ENCODE data around the gene SAMD4B.
"Not testable (repeated sequence)": the region's sequence is repeated elsewhere in the genome, so short reads cannot be mapped to it uniquely, and the experiment has no call there.

SAMD4B gene

DNA sequence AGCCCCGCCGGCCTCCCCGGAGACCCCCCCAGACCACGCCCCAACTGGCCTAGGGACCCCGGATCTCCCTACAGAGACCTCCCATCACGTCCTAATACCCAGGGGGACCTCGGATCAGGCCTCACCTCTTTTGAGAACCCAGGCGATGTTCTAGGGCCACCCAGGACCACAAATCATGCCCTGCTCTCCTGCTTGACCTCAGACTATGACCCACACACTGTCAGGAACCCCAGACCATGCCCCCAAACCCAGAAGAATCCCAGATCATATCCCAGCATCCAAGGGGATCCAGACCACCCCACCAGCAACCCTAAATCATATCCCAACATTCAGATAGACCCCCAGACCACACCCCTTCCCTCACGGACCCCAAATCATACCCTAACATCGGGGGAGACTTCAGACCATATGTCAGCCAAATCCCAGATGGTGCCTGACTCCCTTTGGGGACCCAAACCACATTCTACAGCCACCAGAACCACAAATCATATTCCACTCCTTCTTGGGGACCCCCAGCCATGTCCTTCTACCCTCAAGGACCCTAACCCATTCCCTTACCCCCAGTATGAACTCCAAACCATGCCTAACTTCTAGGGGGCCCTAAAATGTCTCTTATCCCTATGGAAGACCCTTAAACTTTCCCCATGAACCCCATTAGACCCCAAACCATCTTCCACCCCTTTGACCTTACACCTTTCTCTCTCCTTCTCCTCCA lies 20.9 kb upstream of the SAMD4B start:
- Mint-ChIP-seq H3K4me3 (peak overlapping the region; percentile 67 to 76), H3K4me1 (peaks cover 29% of the 10 kb centered on the region), H3K9me3 (no peaks in the 10 kb centered on the region), H3K27ac (peak overlapping the region; percentile 28 to 55), H3K27me3 (no peaks in the 10 kb centered on the region)
- ATAC-seq (peak; percentile 7), DNase-seq (no peak)

- Mint-ChIP-seq H3K4me3 (peak overlapping the region; percentile 67 to 76), H3K9me3 (no peaks in the 10 kb centered on the region), H3K27me3 (no peaks in the 10 kb centered on the region), H3K4me1 (peaks cover 29% of the 10 kb centered on the region), H3K27ac (no peak overlapping the region)
- ATAC-seq: no peak
- no peak for DNase-seq
These were observed 20.4 kb upstream of the SAMD4B start for GRCh38 chr19:39321832-39322176.

DNA sequence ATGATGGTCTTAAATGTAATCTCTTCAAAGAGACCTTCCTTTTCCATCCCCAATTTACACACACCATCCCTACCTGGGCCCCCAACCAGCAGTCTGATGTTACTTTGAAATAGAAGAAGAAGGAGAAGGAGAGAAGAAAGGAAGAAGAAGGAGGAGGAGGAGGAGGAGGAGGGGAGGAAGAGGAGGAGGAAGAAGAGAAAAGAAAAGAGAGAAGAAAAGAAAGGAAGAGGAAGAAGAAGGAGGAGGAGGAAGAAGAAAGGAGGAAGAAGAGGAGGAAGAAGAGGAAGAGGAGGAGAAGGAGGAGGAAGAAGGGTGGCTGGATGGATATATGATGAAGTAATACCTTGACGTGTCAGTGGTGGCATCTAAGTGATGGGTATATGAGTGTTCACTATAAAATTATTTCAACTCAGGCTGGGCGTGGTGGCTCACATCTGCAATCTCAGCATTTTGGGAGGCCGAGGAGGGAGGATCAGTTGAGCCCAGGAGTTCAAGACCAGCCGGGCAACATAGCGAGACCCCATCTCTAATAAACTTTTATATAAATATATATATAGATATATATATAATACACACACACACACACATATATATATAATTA lies 17.9 kb upstream of the SAMD4B start:
- peaks cover 43% of the 10 kb centered on the region for H3K4me1 Mint-ChIP-seq
- H3K9me3 Mint-ChIP-seq: no peaks in the 10 kb centered on the region
- no peak overlapping the region for H3K4me3 Mint-ChIP-seq
- H3K27ac Mint-ChIP-seq: no peak overlapping the region
- H3K27me3 Mint-ChIP-seq: no peaks in the 10 kb centered on the region
- ATAC-seq (no peak), DNase-seq (no peak)

- Mint-ChIP-seq H3K27me3 (no peaks in the 10 kb centered on the region), H3K9me3 (no peaks in the 10 kb centered on the region), H3K4me1 (peaks cover 47% of the 10 kb centered on the region), H3K4me3 (no peak overlapping the region), H3K27ac (no peak overlapping the region)
- no peak for DNase-seq
- peak; percentile 56 for ATAC-seq
These were observed 16.2 kb upstream of the SAMD4B start for GRCh38 chr19:39325778-39326665.

DNA sequence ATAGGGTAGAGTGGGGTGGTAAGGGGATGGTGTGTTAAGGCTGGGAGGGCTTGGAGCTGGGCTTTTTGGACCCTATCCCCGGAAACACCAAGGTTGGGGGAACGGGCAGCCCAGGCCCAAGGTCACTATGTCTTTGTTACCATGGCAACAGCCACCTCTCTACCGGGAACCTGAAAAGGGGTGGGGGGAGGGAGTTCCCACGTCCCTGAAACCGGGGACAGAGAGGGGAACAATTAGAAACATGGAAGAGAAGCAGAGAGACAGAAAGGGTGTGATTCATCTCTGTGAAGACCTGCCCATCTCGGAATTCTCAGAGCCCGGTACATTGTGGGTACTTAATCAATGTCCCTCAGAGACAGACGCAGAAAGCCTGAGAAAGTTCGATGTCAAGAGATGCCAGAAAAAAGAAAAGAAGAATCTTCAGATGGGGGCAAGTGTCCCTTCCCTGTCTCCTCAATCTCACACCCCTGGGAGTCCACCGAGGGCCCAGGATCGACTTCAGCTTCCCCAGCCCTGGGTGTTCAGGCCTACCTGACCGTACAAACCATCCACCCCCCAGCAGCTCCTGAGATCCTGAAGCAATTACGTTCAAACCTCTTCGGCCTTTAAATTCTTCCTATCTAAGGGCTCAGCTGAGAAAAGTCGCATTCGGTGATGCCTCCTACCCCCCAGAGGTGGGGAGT lies 14.7 kb upstream of the SAMD4B start:
- ATAC-seq: no peak
- peaks cover 49% of the 10 kb centered on the region for H3K4me1 Mint-ChIP-seq
- H3K27me3 Mint-ChIP-seq: no peaks in the 10 kb centered on the region
- no peak for DNase-seq
- peak overlapping the region; percentile 42 to 82 for H3K27ac Mint-ChIP-seq
- H3K4me3 Mint-ChIP-seq: no peak overlapping the region
- no peaks in the 10 kb centered on the region for H3K9me3 Mint-ChIP-seq

- H3K4me3 Mint-ChIP-seq: no peak overlapping the region
- H3K4me1 Mint-ChIP-seq: peaks cover 55% of the 10 kb centered on the region
- H3K9me3 Mint-ChIP-seq: no peaks in the 10 kb centered on the region
- DNase-seq (peak; percentile 73 to 75), ATAC-seq (peak; percentile 57)
- peak overlapping the region; percentile 71 to 82 for H3K27ac Mint-ChIP-seq
- H3K27me3 Mint-ChIP-seq: no peaks in the 10 kb centered on the region
These were observed 14.0 kb upstream of the SAMD4B start for GRCh38 chr19:39328046-39328705.

GRCh38 chr19:39329948-39330347 lies 12.3 kb upstream of the SAMD4B start:
- Mint-ChIP-seq H3K27ac (peak overlapping the region; percentile 61 to 76), H3K4me1 (peaks cover 70% of the 10 kb centered on the region), H3K9me3 (no peaks in the 10 kb centered on the region), H3K27me3 (no peaks in the 10 kb centered on the region), H3K4me3 (peak overlapping the region in 1 of 2 donors; percentile 45)
- no peak for DNase-seq
- no peak for ATAC-seq

GRCh38 chr19:39332293-39332692 lies 9.9 kb upstream of the SAMD4B start:
- Mint-ChIP-seq H3K27me3 (no peaks in the 10 kb centered on the region), H3K9me3 (no peaks in the 10 kb centered on the region), H3K4me3 (peak overlapping the region; percentile 95 to 98), H3K27ac (no peak overlapping the region), H3K4me1 (peaks cover 84% of the 10 kb centered on the region)
- DNase-seq: no peak
- no peak for ATAC-seq

- H3K4me3 Mint-ChIP-seq: peak overlapping the region; percentile 95 to 98
- not testable (repeated sequence) for H3K27me3 Mint-ChIP-seq
These were observed 9.5 kb upstream of the SAMD4B start for GRCh38 chr19:39332738-39333137.

DNA sequence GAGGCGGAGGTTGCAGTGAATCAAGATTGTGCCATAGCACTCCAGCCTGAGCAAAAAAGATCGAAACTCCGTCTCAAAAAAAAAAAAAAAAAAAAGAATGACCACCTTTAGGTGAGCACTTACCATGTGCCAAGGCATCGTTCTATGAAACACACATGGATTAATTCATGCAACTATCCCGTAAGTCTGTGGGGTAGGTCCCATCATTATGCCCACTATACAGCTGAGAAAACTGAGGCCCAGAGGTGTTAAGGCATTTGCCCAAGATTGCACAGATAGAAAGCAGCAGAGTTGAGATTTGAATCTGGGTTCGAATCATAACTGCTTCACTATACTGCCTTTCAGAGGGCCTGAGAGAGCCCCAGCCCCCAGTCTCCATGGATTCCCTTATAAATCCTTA lies 8.7 kb upstream of the SAMD4B start:
- Mint-ChIP-seq H3K27me3 (no peaks in the 10 kb centered on the region), H3K4me3 (peak overlapping the region; percentile 95 to 98), H3K27ac (peak overlapping the region in 1 of 2 donors; percentile 72), H3K4me1 (peaks cover 88% of the 10 kb centered on the region), H3K9me3 (no peaks in the 10 kb centered on the region)
- DNase-seq (no peak), ATAC-seq (no peak)

More at GRCh38 chr19:39332738-39333137, 9.5 kb upstream of the SAMD4B start:
- not testable (repeated sequence) for ATAC-seq, DNase-seq, H3K9me3 Mint-ChIP-seq
- peaks cover 88% of the 10 kb centered on the region for H3K4me1 Mint-ChIP-seq
- peak overlapping the region; percentile 61 to 74 for H3K27ac Mint-ChIP-seq

- peak overlapping the region; percentile 95 to 98 for H3K4me3 Mint-ChIP-seq
- H3K4me1 Mint-ChIP-seq: peaks cover 81% of the 10 kb centered on the region
- peak overlapping the region; percentile 94 to 99 for H3K27ac Mint-ChIP-seq
- no peak for ATAC-seq
- H3K27me3 Mint-ChIP-seq: no peaks in the 10 kb centered on the region
- no peak for DNase-seq
- H3K9me3 Mint-ChIP-seq: no peaks in the 10 kb centered on the region
These were observed 7.7 kb upstream of the SAMD4B start for GRCh38 chr19:39334444-39334976.

DNA sequence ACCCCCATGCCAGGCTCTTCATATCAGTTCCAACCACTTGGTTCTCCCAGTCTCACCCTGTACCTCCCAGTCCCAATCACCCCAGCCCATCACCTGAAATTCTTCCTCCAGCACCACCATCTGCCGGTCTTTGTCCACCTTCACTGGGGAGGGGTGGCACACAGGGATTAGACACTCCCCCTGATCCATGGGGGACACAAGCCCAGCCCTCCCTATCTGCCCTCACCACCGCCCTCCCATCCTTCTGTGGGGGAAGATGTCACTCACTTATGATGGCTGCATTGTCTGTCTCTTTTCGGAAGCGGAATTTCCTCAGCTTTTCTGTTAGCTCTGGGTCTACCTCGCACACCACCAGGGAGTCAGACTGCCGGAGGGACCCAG lies 7.1 kb upstream of the SAMD4B start:
- peak overlapping the region; percentile 94 to 99 for H3K27ac Mint-ChIP-seq
- peak; percentile 58 for ATAC-seq
- H3K27me3 Mint-ChIP-seq: no peaks in the 10 kb centered on the region
- peaks cover 81% of the 10 kb centered on the region for H3K4me1 Mint-ChIP-seq
- DNase-seq: peak; percentile 34 to 52
- H3K9me3 Mint-ChIP-seq: no peaks in the 10 kb centered on the region
- H3K4me3 Mint-ChIP-seq: peak overlapping the region; percentile 95 to 98

DNA sequence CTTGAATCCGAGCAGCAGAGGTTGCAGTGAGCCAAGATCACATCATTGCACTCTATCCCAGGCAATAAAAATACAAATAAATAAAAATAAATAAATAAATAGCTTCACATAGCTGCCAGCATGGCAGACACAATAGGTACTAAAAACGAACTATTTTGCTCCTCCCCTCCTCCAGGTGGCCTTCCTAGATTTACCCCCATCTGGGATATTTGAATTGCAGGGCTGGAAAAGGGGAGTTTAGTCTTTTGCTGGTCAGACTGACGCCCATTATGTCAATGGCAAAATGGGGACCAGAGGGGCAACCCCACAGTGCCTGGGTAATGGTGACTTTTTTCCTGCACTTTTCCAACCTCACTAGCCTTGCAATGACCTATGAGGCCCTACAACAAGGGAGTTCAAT lies 5.7 kb upstream of the SAMD4B start:
- ATAC-seq: no peak
- Mint-ChIP-seq H3K4me1 (peaks cover 81% of the 10 kb centered on the region), H3K27me3 (no peaks in the 10 kb centered on the region), H3K4me3 (peak overlapping the region; percentile 95 to 98), H3K9me3 (no peaks in the 10 kb centered on the region), H3K27ac (peak overlapping the region in 1 of 2 donors; percentile 99)
- no peak for DNase-seq

- no peaks in the 10 kb centered on the region for H3K27me3 Mint-ChIP-seq
- no peaks in the 10 kb centered on the region for H3K9me3 Mint-ChIP-seq
- no peak for ATAC-seq
- peaks cover 77% of the 10 kb centered on the region for H3K4me1 Mint-ChIP-seq
- H3K27ac Mint-ChIP-seq: peak overlapping the region; percentile 14 to 82
- no peak for DNase-seq
- H3K4me3 Mint-ChIP-seq: peak overlapping the region in 1 of 2 donors; percentile 98
These were observed 2.5 kb upstream of the SAMD4B start for GRCh38 chr19:39339674-39340073.

GRCh38 chr19:39340156-39340555 lies 2.1 kb upstream of the SAMD4B start:
- Mint-ChIP-seq H3K4me1 (peaks cover 77% of the 10 kb centered on the region), H3K27ac (peak overlapping the region in 1 of 2 donors; percentile 14), H3K4me3 (peak overlapping the region; percentile 98 to 99)
- not testable (repeated sequence) for DNase-seq, H3K27me3 Mint-ChIP-seq, ATAC-seq, H3K9me3 Mint-ChIP-seq

Data from stimulated activated naive CD8-positive, alpha-beta T cell treated with anti-CD3 and anti-CD28 coated beads, Interleukin-15, amount 100 ng/mL, for 72 hours (primary cell).